HG03520 (cell line): ENCODE data around the gene CCDC152.
A peak's percentile ranks its signal among the peaks of the same experiment; 100 is the strongest.
"Not testable (repeated sequence)": the region's sequence is repeated elsewhere in the genome, so short reads cannot be mapped to it uniquely, and the experiment has no call there.

ENCODE experiments used
- ATAC-seq: cut with Tn5 transposase; IDR thresholded peaks from one replicate; pipeline ENCODE4 v1.9.1; 2021; ENCODE audit warnings: mild to moderate bottlenecking, moderate library complexity; ENCODE audit not compliant: unreplicated experiment

Gene CCDC152, protein sequence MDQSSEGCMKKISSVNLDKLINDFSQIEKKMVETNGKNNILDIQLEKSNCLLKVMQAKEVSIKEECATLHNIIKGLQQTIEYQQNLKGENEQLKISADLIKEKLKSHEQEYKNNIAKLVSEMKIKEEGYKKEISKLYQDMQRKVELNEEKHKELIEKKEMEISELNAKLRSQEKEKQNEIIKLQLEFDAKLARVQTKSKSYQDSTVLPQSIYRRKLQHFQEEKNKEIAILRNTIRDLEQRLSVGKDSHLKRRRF

DNA sequence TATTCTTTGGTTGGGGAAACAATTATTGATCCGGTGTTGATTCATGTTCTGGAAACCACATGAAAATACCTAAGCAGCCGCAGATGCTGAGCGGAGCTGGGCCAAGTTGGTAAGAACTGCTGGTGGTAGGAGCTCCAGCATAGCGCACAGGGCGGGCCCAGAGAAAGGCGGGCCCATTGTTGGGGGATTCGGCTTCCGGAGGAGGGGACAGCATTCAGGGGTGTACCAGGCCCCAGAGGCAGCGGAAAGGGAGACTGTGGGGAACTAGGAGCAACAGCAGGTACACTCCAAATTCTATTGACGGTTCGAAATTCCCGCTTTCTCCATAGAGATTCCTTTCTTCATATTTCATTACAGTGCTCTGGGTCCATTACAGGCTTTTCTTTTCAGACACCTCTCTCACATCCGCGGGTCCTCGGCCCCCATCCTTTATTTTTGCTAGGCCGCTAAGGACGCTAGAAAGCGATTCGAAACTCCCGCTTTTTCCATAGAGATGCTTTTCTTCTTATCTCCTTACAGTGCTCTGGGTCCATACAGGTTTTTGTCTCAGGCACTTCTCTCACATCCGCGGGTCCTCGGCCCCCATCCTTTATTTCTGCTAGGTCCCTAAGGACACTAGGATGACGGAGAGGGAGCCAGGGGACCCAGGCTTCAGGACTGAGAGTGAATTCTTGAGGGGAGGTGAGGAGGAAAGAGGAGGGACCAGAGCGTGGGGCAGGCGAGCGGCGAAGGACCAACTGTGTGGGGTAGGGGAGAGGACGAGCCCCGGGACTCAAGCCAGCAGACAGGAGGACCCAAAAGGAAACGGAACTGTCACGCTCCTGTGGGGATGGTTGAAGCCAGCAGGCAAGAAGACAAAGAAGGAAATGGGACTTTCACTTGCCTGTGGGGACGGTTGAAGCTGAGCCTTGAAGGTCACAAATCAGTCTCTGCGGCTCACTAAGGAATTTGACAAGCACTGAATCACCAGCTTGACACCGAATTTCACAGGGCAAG lies at the start of gene CCDC152:
CCDC152 (plus strand) TSS at position 213 of the 996 bp plus-strand sequence. CDS start 2,304 bp downstream, outside the sequence.
- ATAC-seq, result no peak

DNA sequence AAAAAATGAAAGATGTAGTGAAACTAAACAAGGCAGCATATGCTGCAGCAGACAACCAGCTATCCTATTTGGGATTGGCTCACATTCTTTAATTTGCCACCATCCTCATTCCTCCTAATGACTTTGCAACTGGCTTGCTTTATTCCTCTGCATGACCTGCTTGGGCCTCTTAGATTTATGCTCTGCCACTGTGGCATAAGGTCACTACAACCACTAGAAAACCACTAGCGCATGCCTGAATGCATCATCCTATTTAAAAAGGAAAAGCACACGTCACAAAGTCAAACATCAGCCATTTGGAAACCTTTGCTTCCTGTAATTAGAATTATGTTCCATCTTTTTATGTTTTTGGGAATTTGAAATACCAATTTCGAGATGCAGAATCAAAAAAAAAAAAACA lies 40.8 kb upstream of the CCDC152 start:
- ATAC-seq, result no peak

GRCh38 chr5:42718591-42718990 lies 38.0 kb upstream of the CCDC152 start:
- peak; percentile 88 for ATAC-seq

DNA sequence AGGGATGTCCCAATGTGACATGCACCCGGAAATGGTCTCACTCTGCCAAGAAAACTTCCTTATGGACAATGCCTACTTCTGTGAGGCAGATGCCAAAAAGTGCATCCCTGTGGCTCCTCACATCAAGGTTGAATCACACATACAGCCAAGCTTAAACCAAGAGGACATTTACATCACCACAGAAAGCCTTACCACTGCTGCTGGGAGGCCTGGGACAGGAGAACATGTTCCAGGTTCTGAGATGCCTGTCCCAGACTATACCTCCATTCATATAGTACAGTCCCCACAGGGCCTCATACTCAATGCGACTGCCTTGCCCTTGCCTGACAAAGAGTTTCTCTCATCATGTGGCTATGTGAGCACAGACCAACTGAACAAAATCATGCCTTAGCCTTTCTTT lies 37.6 kb upstream of the CCDC152 start:
- no peak for ATAC-seq

- no peak for ATAC-seq
Measured at GRCh38 chr5:42720251-42720650, 36.4 kb upstream of the CCDC152 start.

- no peak for ATAC-seq
Measured at GRCh38 chr5:42721484-42721883, 35.1 kb upstream of the CCDC152 start.

GRCh38 chr5:42734531-42735058 lies 22.0 kb upstream of the CCDC152 start:
- ATAC-seq, result not testable (repeated sequence)

GRCh38 chr5:42740920-42741319 lies 15.7 kb upstream of the CCDC152 start:
- no peak for ATAC-seq

GRCh38 chr5:42745426-42745825 lies 11.2 kb upstream of the CCDC152 start:
- no peak for ATAC-seq

DNA sequence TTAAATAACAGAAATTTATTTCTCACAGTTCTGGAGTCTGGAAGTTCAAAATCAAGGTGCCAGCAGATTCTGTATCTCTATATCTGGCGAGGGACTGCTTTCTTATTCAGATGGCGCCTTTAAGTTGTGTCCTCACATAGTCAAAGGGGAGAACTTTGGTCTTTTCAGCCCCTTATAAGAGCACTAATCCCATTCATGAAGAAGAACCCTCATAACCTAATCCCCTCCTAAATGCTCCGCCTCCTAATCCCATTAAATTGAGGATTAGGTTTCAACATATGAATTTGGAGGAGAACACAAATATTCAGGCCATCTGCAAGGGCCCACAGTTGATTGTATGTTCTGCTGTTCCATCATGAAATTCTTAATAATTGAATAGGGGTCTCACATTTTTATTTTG lies 10.8 kb upstream of the CCDC152 start:
- no peak for ATAC-seq

GRCh38 chr5:42749020-42749419 lies 7.6 kb upstream of the CCDC152 start:
- no peak for ATAC-seq

DNA sequence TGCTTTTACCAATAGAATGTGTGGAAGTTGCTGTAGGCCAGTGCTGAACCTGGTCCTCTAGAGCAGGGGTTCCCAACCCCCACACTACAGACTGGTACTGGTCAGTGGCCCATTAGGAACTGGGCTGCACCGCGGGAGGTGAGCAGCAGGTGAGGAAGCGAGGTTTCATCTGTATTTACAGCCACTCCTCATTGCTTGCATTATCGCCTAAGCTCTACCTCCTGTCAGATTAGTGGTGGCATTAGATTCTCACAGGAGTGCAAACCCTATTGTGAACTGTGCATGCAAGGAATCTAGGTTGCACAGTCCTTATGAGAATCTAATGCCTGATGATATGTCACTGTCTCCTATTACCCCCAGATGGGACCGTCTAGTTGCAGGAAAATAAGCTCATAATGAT lies 6.1 kb upstream of the CCDC152 start:
- ATAC-seq, result no peak

DNA sequence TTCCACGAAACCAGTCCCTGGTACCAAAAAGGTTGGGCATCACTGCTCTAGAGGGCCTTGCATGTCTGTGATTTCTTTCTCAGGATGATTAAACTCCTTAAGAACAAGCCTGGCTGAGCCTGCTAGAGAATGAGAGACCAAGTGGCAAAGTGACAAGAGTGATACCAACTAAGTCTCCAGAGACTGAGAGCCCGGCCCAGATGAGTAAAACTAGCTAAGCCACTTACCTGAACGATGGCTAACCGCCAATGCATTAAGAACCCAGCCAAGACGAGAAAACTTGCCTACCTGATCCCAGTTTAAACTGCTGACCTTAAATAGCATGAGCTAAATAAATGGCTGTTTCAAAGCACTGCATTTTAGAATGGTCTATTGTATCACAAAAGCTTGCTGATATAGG lies 5.6 kb upstream of the CCDC152 start:
- ATAC-seq, result no peak

- no peak for ATAC-seq
Measured at GRCh38 chr5:42753099-42753498, 3.5 kb upstream of the CCDC152 start.

DNA sequence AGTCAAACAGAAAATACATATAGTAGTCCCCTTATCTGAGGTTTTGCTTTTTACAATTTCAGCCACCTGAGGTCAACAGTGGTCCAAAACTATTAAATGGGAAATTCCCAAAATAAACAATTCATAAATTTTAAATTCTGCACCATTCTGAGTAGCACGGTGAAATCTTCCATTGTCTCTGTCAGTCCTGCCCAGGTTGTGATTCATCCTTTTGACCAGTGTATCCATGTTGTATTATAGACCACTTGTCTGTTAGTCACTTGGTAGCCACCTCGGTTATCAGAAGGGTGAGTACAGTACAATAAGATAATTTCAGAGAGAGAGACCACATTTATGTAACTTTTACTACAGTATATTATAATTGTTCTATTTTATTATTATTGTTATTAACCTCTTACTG lies 2.8 kb downstream of the CCDC152 start:
- ATAC-seq, result no peak

DNA sequence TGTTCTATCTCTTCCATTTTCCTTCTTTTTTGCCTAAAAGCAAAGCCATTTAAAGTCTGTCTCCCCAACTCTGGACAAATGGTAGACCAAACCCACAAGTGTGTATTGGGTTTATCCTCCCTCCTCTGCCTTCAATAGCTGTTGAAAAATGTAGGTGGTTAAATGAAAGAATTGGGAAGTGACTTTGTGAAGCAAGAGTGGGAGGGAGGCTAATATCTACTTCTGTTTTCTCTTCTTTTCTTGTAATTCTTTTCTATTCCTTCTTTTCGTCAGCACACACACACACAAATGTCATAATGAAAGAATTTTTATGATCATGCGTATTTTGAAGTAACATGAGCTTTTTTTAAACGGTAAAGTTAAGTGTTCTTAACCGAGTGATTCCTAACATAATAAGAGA lies 3.8 kb downstream of the CCDC152 start:
- no peak for ATAC-seq

DNA sequence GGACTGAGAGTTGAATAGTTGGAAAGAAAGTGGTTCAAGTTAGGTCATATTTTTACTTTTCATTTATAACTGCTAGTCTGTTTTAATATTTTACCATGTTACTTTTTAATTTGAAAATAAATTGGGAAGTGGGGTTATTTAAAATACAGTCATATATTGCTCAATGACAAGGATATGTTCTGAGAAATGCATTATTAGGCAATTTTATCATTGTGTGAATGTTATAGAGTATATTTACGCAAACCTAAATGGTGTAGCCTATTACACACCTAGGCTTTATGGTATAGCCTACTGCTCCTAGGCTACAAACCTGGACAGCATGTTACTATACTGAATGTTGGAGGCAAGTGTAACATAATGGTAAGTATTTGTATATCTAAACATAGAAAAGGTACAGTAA lies 5.2 kb downstream of the CCDC152 start:
- no peak for ATAC-seq

GRCh38 chr5:42767491-42768105 lies 11.0 kb downstream of the CCDC152 start:
- no peak for ATAC-seq

DNA sequence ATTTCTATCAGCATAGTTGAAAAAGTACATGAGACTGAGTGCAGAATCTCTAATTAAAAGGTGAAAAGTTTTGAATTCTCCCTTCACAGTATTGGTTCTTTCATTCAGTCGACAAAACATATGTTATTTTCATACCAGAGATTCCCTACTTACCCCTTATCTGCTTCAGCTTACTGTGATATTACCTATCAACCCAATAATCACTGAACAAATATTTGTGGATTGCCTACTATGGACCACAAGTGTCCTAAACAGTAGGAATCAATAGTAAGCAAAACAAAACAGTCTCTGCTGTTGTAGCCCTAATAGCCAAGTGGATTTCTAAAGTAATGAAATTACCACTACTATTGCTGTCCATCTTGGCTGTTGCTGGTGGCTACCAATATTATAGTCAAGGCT lies 11.5 kb downstream of the CCDC152 start:
- no peak for ATAC-seq

GRCh38 chr5:42770003-42770402 lies 13.4 kb downstream of the CCDC152 start:
- no peak for ATAC-seq

DNA sequence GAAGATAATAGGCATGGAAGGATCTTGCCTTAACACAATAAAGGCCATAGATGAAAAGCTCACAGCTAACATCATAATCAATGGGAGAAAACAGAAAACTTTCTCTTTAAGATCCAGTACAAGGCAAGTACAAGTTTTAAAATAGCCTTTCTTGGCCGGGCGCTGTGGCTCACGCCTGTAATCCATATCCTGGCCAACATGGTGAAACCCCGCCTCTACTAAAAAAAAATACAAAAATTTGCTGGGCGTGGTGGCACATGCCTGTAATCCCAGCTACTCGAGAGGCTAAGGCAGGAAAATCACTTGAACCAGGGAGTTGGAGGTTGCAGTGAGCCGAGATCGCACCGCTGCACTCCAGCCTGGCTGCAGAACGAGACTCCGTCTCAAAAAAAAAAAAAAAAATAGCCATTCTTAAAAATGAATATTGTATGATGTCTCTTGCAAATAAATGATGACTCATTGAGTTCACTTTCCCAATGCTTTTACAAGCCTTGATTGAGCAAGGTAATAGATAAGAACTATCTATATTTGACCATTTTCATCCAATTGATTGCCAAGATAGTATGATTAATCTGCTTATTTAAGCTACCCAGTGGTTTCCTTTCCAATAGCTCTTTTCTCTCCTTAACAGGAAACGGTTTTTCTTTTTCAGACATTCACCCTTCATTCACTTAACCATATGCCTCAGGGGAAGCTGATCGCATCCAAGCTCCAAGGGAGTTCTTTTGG lies 15.8 kb downstream of the CCDC152 start:
- ATAC-seq, result no peak
